Stimulated activated CD8-positive, alpha-beta memory T cell treated with anti-CD3 and anti-CD28 coated beads, Interleukin-2, amount 100 ng/mL, for 48 hours (primary cell): ENCODE measurements around the gene MOB1B.
A peak's percentile ranks its signal among the peaks of the same experiment; 100 is the strongest.
"Not testable (repeated sequence)": the region's sequence is repeated elsewhere in the genome, so short reads cannot be mapped to it uniquely, and the experiment has no call there.

Experiments used
- DNase-seq, 2 donors: peaks; one replicate each; pipeline ENCODE4 v3.0.0-alpha.2; 2020; ENCODE audit warnings: low read depth in 2 of 2

Gene MOB1B

DNA sequence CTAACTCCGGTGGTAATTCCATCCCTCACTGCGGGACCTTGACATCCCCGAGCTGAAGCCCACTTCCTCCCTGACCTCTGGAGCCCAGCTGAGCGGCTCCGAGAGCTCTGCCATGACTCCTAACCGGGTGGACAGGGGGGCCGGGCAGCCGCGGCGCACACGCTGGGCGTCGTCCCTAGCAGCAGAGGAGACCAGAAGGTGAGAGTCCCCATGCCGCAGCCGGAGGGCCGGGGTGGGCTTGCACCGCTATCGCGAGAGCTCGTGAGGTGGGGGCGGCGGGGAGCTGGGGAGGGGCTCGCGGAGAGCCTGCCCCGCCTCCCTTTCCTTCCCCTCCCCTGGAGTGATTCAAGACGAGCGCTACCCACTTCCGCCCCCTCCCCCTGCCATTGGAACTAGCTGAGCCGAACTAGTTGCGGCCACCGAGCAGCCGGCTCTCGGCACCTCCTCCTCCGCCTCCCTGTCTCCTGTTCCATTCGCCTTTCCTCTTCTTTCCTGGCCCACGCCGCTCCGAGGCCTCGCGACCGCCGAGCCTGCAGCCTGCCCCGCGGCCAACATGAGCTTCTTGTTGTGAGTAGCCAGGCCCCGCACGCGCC, at the start of gene MOB1B:
MOB1B (plus strand) TSS at position 386 of the 593 bp plus-strand sequence; CDS start at position 554, 168 bp downstream.
- DNase-seq, result peak; percentile 73 to 78

DNA sequence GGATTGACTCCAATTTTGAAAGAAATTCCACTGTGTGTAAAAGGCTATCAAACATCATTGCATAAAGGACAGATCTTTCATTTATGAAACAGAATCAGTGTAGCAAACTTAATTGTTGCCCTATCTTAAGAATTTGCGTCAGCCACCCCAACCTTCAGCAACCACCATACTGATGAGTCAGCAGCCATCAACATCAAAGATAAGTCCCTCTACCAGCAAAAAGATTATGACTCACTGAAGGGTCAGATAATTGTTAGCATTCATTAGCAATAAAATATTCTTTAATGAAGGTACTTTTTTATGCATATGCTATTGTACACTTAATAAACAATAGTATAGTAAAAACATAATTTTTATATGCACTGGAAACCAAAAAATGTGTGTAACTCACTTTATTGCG, 46.7 kb upstream of the MOB1B start:
- no peak for DNase-seq

DNA sequence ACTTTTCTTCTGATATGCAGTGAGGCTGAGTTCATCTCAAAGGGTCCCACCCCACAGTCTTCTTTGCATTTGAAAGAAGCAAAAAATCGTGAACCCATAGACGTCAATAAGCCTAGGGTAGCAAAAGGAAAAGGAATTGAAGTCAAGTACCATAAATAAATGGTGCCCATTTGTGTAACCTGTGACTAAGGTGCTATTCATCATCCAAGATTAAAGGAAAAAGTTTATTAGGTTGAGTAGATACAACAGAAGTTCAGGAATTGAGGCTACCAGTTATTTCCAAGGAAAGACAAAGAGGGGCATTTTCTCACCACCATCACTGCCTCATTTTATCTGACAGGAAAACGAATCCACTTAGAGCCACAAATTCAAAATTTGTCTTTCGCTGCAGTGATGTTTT, 43.7 kb upstream of the MOB1B start:
- DNase-seq, result no peak

DNA sequence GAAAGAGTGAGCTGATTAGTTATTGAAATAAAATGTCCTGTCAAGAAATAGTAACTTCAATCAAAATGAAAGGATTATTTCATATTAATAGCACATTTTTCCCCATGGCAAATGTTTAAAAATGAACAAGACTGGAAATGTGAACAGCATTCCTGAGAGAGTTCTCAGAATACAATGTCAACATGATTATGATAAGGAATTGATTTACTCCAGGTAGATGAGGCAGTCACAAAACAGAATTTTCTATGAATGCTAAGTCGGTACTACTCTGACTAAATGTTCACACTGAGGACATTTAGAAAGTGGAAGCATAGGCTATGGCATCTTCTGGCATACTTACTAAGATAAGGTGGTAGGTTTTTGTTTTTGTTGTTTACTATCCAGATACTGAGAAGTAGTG, 43.1 kb upstream of the MOB1B start:
- DNase-seq, result no peak

DNA sequence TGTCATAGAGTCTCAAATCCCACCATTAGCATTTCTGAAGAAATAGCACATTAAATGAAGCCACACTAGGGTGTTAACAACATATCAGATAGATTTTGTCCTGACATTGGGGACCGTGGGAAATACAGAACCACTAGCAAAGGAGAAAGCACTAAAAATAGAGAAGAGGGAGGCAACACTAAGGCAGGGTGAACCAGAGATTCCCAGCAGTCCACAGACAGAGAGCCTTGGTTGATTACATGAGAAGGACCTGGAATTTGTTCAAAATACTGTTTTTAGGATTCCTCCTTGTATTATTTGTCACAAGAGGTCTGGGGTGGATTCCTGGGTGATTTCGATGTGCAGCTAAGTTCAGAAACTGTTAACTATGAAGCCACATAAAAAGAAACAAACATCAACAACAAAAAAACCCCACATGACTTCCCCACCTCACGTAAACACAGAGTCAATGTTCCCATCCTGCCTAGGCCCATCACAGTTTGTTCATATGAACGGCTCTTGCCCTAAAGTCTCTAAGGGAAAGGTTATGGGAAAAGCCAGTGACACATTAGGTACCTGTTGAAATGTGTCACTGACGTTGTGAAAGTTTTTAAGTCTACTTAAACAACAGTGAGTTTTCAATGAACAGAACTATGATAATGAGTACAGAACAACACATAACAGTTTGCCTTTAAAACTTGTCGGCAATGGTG, 38.9 kb upstream of the MOB1B start:
- DNase-seq, result no peak

DNA sequence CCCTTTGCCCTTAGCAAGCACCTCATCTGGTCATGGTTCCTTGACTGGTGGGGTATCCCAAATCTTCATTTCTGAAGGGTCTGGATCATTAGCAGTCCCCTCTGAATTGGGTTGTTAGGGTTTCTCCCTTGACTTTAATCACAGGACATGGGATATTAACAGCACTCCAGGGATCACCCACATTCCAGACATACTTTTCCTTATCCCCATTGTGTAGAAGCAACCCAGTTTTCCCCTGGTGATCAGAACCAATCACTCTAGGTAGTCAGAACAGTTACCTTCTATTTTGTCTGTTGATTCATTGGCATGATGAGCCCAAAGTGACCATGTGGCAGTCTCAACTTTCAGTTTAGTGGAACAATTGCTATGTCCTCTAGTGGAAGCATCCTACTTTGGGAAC, 33.4 kb upstream of the MOB1B start:
- no peak for DNase-seq

DNA sequence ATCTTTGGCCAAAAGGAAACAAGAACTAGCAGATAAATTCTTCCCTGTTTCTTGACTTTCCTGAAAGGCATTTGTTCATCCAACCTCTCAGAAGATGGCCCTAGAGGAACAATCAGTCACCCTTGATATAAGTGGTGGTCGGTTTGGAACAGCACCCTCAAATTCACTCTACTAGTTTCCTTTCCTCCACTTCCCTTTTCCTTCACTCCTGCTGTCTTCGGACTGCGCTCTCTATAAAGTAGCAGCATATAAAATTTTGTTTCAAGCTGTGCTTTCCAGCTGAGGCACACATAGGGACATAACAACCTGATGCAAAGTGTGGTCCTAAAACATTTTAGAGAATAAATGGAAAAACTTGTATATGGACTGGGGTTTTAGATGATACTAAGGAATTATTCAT, 29.0 kb upstream of the MOB1B start:
- no peak for DNase-seq

DNA sequence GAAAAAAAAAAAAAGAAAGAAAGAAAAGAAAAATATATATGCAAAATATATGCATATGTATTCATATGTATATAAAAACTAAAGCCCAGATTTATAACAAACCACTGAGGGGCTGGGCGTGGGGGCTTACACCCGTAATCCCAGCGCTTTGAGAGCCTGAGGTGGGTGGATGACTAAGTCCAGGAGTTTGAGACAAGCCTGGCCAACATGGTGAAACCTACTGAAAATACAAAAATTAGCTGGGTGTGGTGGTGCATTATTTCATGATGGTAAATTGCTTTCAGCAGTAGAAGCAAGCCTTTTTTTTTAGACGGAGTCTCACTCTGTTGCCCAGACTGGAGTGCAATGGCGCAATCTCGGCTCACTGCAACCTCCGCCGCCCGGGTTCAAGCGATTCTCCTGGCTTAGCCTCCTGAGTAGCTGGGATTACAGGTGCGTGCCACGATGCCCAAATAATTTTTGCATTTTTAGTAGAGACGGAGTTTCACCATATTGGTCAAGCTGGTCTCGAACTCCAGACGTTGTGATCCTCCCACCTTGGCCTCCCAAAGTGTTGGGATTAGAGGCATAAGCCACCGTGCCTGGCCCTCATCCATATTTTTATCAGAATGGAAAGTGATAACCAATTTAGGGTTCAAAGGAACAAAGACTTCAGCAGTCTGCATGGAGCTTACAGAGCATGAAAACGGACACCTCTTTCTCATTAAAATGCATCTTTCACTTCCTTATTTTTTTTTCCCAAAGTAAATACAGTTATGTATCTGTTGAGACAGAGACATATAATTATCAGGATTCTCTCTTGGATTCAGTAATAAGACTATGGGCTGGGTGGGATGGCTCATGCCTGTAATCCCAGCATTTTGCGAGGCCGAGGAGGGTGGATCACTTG, 27.7 kb upstream of the MOB1B start:
- no peak for DNase-seq

DNA sequence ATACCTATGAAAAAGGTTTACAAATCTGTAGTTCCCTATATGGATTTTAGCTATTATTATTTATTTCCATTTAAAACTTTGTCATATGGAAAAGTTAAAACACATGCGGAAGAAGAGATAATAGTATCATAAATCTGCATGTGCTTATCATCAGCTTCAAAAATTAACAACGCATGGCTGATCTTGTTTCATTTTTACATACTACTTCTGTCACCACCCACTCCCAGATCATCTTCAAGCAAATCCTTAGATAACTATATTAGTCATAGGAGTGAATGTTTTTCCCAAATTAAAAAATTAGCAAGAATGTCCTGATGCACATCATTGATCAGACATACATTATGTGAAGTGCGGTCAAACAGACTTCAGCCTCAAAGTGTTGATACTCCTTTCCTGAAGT, 24.6 kb upstream of the MOB1B start:
- DNase-seq, result no peak

DNA sequence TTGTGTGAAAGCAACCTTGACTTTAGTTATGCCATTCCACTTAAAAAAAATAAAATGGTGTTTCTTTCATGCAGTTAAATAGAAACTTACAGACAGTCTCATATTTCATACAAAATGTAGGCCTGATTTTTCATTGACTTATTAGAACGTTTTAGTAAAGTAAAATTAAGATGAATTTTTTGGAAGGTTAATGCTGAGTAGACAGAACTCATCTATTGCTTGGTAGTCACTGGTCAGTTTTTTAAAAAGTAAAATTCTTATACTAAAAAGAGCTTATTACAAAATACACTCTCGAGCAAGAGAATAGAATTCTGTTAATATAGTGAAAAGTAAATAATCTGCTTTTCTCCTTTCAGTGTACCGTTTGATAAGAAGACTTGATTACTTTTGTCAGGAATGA, 21.4 kb upstream of the MOB1B start:
- no peak for DNase-seq

DNA sequence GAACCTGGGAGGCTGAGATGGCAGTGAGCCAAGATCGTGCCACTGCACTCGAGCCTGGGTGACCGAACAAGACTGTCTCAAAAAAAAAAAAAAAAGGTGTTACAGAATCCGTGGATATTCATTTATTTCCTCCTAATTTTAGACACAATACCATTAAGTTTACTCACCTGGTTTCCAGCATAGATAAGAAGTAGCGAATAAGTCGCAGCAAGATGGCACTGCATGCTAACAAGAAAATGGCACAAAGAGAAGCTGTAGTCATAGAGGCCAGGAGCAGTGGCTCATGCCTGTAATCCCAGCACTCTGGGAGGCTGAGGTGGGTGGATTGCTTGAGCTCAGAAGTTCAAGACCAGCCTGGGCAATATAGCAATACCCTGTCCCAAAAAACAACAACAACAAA, 17.0 kb upstream of the MOB1B start:
- no peak for DNase-seq

DNA sequence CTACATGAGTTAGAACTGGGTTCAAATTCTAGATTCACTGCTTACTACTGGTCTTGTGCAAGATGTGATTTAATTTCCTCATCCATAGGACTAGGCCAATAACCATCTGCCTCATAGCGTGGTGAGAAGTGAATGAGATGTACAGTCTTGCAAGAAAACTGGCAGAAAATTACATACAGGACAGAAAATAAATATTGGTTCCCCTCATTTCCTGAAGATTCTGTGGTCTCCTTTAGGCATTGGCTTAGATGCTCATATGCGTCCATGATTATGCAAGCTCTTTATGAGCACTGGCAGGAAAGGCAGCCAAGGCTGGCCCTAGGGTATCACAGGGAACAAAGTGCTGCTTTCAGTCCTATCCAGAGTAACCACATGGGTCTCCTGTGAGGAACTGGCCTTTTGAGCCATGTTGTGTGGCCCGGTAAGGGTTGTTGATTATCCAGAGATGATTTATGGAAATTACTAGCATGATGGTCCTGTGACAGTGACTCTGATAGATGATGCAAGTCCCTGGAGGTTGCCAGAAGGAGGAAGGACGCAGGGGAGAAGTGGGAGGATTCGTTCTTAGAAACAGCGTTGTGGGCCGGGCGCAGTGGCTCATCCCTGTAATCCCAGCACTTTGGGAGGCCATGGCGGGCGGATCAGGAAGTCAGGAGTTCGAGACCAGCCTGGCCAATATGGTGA, 9.9 kb upstream of the MOB1B start:
- no peak for DNase-seq

DNA sequence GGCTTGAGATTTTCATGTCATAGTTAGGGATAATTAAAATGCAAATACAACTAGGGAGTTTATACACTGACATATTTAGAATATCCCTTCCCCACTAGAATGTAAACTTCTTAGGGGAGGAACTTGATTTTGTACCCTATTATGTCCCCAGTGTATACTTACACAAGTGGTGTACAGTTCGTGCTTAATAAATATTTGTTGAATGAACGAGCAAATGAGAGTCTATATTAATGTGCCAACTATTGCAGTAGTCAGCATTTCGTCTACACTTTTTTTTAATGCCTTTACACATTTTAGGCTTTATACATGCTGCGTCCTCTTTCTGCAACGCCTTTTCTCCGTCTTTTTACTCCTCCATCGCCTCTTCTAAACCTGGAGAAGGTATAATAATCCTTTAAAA, 8.4 kb upstream of the MOB1B start:
- DNase-seq, result no peak

DNA sequence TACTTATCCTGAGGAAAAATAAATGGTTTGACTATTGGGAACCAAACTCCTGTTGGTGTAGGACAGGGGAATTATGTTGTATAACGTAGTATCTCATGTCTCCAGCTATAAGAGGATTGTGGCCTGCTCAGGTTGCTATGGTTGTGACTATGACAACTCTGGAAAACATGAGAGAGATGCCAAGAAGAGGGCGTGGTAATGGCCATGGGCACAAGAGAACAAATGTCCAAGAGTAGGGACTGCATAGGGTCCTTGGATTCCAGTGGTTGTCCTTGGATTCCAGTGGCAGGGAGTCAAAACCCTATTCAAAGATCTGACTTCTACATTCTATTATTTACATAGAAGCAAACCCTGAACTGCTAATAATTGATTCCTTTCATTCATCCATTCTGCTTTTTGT, 6.8 kb upstream of the MOB1B start:
- DNase-seq, result no peak

DNA sequence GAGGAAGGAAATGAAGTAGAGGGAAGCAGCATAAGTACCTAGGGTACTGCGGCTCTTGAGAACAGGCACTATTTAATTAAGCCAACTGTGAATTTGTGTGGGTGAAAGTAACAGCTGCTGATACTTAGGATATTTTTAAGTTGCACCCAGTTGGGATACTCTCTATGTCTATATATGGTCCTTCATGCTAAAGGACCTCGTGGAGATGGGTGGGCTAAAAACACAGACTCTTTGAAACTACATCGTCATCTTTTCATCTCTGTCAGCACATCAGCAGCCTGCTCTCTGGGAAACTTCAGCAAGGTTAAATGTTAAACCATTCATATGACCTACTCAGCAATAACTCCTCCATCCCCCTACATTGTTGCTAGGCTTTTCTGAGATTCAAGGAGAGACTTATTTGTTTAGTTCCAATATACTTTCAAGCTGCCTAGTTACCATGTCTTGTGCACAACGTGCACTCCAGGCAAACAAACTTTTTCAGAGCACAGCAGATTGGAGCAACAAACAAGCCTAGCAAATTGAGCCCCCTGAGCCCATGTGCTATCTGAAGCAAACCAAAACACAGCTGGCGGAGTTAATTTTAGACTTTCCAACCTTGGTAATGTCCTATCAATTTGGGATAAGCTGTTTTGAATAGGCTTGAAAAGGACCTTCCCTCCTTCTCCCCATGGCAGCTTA, 6.2 kb upstream of the MOB1B start:
- DNase-seq, result no peak

DNA sequence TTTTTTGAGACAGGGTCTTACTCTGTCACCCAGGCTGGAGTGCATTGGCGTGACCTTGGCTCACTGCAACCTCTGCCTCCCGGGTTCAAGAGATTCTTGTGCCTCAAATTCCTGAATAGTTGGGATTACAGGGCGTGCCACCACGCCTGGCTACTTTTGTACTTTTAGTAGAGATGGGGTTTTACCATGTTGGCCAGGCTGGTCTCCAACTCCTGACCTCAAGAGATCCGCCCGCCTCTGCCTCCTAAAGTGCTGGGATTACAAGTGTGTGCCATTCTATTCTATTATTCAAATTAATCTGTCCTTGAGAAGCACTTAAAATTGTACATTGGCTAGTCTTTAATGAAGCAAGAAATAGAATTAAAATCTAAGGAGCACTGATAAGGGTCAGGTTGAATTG, 3.6 kb upstream of the MOB1B start:
- DNase-seq, result not testable (repeated sequence)

DNA sequence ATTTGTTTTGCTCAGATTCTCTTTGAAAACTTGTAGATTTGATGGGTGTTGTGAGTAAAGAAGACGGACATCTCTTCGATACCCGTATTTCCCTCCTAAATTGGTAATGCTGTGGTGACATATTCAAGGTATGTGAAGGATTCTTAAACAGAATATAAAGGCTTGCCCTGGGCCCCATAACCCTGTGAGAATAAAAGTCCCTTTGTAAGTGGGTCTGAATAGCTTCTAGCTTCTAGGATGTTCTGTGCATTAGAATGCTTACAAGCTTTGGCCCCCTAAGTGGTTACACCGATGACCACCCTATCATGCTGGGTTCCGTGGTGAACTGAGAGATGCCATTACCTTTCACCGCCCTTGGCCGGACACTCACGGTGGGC, 574 bp upstream of the MOB1B start:
- DNase-seq, result no peak

DNA sequence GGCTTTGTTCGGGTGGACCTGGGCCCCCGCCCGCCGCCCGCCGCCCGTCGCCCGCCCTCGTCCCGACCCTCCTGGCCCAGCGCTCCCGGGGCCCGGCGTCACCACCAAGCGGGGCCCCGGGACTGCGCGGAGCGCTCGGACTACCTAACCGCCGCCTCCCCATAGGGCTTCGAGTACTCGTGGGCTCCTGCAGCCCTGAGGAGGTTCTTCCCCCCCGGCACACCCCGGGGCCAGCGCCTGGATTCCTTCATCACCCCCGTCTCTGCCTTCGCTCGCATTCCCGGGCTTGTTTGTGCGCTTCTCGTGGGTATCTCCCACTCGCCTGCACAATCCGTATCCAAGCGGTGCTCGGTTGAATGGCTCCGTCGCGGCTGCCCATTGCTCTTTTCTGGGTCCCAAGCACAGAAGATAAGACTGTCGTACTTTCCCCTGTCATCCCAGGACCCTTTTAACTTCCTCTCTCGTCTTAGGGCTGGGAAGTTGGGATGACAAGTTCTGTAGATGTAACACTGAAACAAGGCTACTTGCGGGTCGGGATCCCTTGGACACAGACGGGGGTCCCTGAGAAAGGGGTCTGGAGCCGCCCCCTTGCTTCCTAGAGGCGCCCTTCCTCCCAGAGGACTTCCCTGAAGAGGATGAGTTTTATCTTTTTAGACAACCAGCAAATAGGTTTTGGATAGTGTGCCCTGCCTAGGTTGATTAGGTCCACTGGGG, 565 bp downstream of the MOB1B start:
- no peak for DNase-seq

DNA sequence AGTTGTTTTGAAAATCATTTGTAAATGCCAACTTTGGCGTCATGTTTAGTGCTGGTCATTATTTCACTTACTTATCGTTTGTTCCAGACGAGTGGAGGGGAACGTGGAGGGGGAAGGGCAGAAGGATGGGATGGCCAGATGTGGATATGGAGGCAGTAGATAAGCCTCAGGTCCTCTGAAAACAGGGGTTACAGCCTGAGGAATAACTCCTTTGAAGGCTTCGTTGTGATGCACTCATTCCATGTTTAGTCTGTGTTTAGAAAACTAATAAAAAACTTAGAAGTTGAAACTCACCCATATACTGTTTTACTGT, 1.1 kb downstream of the MOB1B start:
- DNase-seq, result no peak

DNA sequence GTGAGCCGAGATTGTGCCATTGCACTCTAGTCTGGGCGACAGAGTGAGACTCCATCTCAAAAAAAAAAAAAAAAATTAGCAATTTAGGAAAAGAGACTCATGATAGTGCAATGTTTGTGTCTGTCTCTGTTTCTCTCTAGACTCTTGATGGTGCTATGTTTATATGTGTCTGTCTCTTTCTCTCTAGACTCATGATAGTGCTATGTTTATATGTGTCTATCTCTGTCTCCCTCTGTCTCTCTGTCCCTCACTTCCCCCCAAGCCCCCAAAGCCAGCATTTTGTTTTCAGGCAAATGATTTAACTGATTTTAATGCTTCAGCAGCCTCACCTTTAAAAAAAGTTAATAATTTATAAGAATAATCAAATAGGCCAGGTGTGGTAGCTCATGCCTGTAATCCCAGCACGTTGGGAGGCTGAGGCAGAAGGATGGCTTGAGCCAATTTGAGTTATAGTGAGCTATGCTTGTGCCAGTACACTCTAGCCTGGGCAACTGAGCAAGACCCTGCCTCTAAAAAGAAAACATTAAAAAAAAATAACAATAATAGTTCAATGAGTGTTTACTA, 6.9 kb downstream of the MOB1B start:
- DNase-seq, result no peak

DNA sequence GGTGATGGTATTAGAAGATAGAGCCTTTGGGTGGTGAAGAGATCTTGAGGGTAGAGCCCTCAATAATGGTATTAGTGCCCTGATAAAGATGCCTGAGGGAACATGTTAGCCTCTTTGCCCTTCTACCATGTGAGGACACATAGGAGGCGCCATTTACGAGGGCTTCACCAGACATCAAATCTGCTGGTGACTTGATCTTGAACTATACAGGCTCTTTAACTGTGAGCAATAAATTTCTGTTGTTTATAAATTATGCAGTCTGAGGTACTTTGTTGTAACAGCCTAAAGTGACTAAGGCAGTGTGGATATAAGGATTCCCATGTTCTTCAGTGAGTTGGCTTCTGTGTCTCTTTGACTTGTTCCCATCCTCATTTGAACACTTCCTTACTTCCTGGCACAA, 11.8 kb downstream of the MOB1B start:
- no peak for DNase-seq
